ENCODE measurements around the gene NUDT12. TPM values are rescaled to one million over a fixed set of nuclear protein-coding genes. Genes with fewer than 3 reads are reported as not detected.

NUDT12 gene
- total RNA-seq, 1 experiment from 2014 or later, result 9.2 TPM

DNA sequence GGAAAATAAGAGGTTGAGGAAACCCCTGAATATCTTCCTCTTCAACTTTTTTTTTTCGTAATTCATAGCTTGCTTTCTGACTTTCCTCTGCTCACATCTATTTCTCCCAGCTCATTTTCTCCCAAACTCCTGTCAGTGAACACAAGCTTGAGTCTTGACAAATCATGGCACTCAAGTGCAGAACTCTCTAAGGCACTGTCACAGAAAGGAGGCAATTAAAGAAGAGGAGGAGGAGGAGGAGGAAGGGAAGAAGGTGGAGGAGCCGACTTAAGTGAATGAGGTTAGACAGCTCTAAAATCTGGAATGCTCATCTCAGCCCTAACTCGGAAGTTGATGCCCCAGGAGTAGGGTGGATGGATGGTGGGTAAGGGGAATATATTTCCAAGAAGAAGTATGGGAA lies 27.2 kb upstream of the NUDT12 start:
- Histone ChIP-seq H4K20me1 (ENCODE audit: low read length) (no peaks in the 10 kb centered on the region), H3K79me2 (ENCODE audit: low read length) (no peaks in the 10 kb centered on the region), H3K9me2 (replicated peaks; ENCODE audit: low read length) (no peaks in the 10 kb centered on the region), H3K4me3 (ENCODE audit: low read length) (no peak overlapping the region), H3F3A (ENCODE audit: low read length, unreplicated experiment) (no peaks in the 10 kb centered on the region), H3K27ac (ENCODE audit: low read length) (no peak overlapping the region), H3K9me3 (ENCODE audit: low read length) (no peaks in the 10 kb centered on the region), H3K4me1 (ENCODE audit: insufficient read depth, low read length) (no peaks in the 10 kb centered on the region), H3K36me3 (ENCODE audit: low read depth, low read length) (no peaks in the 10 kb centered on the region), H2AFZ (ENCODE audit: low read length) (no peak overlapping the region), H3K4me2 (ENCODE audit: low read length) (no peak overlapping the region), H3K27me3 (ENCODE audit: low read length) (no peaks in the 10 kb centered on the region), H3K9ac (ENCODE audit: low read length) (no peak overlapping the region)
- ATAC-seq, result no peak
- DNase-seq, result no peak
- BruUV-seq (replicated peaks), result no TSS peak
- TF ChIP-seq EZH2phosphoT487 (IDR thresholded peaks at IDR 0.05; ENCODE audit: borderline replicate concordance, low read length) (no peak), EZH2 (IDR thresholded peaks at IDR 0.05; ENCODE audit: low read length, unreplicated experiment) (no peak)
- TF ChIP-seq, protein P1, sequence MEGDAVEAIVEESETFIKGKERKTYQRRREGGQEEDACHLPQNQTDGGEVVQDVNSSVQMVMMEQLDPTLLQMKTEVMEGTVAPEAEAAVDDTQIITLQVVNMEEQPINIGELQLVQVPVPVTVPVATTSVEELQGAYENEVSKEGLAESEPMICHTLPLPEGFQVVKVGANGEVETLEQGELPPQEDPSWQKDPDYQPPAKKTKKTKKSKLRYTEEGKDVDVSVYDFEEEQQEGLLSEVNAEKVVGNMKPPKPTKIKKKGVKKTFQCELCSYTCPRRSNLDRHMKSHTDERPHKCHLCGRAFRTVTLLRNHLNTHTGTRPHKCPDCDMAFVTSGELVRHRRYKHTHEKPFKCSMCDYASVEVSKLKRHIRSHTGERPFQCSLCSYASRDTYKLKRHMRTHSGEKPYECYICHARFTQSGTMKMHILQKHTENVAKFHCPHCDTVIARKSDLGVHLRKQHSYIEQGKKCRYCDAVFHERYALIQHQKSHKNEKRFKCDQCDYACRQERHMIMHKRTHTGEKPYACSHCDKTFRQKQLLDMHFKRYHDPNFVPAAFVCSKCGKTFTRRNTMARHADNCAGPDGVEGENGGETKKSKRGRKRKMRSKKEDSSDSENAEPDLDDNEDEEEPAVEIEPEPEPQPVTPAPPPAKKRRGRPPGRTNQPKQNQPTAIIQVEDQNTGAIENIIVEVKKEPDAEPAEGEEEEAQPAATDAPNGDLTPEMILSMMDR (conservative IDR thresholded peaks at IDR 0.05; ENCODE audit: low read depth, low read length), result no peak
- intact Hi-C loops (cut with micrococcal nuclease), result no loop called here
- ChIA-PET CTCF (no interaction called here), POLR2A (ENCODE audit: unreplicated experiment) (no interaction called here)

DNA sequence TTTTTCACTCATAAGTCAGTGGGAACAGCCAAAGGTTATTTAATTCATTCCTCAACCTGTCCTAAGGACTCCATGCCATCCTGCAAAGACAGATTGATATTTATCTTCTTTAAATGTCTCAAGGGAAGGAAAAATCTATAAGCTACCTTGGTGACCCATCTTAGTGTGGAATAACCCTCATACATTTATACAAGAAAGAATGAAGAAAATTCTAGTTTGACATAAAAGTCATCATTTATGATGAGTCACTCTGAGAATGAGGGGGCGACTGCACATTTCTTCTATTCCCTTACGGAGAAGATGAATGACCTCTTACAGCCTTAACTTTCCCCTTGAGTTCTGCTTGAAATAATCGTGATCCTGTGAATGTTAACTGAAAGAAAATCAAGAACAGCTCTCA lies 26.8 kb upstream of the NUDT12 start:
- H3K9ac ChIP-seq (ENCODE audit: low read length), result no peak overlapping the region

DNA sequence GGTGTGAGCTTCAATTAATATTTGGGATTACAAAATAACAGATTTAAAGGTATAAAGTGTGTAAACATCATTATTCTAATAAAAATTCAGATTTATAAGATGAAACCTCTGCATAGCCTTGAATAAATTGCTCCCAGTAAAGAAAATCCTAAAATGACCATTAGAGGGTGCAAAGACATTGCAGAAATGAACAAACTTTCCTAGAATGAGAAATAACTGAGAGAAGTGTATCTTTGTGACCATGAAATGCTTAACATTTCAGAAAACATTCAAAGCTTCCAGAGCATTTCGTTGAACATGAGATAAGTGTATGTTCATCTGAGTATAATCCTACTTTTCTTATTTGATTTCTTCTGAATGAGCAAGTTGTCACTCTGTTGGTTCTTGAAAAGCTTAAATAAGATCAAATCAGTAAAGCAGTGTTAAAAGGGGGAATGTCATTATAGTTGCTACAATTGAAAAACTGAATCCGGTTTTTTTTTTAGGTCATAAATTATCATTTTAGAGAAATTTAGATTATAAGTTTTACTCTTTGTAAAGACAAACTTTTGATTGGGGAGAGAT lies 24.7 kb upstream of the NUDT12 start:
- Histone ChIP-seq H3K4me1 (ENCODE audit: insufficient read depth, low read length) (no peaks in the 10 kb centered on the region), H3F3A (ENCODE audit: low read length, unreplicated experiment) (no peaks in the 10 kb centered on the region), H3K9me2 (replicated peaks; ENCODE audit: low read length) (no peaks in the 10 kb centered on the region), H3K79me2 (ENCODE audit: low read length) (no peaks in the 10 kb centered on the region), H4K20me1 (ENCODE audit: low read length) (no peaks in the 10 kb centered on the region), H3K27ac (ENCODE audit: low read length) (no peak overlapping the region), H3K27me3 (ENCODE audit: low read length) (no peaks in the 10 kb centered on the region), H3K4me2 (ENCODE audit: low read length) (no peak overlapping the region), H3K4me3 (ENCODE audit: low read length) (no peak overlapping the region), H2AFZ (ENCODE audit: low read length) (no peak overlapping the region), H3K9me3 (ENCODE audit: low read length) (no peaks in the 10 kb centered on the region), H3K36me3 (ENCODE audit: low read depth, low read length) (no peaks in the 10 kb centered on the region), H3K9ac (ENCODE audit: low read length) (no peak overlapping the region)
- POLR2A ChIA-PET (ENCODE audit: unreplicated experiment), result no interaction called here
- no peak for TF ChIP-seq EZH2 (IDR thresholded peaks at IDR 0.05; ENCODE audit: low read length, unreplicated experiment)
- TF ChIP-seq, protein P1 (conservative IDR thresholded peaks at IDR 0.05; ENCODE audit: low read depth, low read length), result peak; percentile 93
- BruUV-seq (replicated peaks), result no TSS peak
- DNase-seq (peak; percentile 80), ATAC-seq (peak; percentile 84)
- CTCF ChIA-PET, result interaction anchor here (0.6 to 2.3 kb wide), 12 partner anchors 112 to 1025 kb away, joined by 3 to 16 read pairs (median 3); no protein-coding TSS in a partner anchor
- intact Hi-C loops (cut with micrococcal nuclease), result loop anchor here (1.0 kb wide), 3 partner anchors 116 to 592 kb away; no protein-coding TSS in a partner anchor

More for the DNA sequence above, 26.8 kb upstream of the NUDT12 start:
- Histone ChIP-seq H3K4me3 (ENCODE audit: low read length) (no peak overlapping the region), H3K4me1 (ENCODE audit: insufficient read depth, low read length) (no peaks in the 10 kb centered on the region), H4K20me1 (ENCODE audit: low read length) (no peaks in the 10 kb centered on the region), H3F3A (ENCODE audit: low read length, unreplicated experiment) (no peaks in the 10 kb centered on the region), H3K4me2 (ENCODE audit: low read length) (no peak overlapping the region), H3K9me2 (replicated peaks; ENCODE audit: low read length) (no peaks in the 10 kb centered on the region), H2AFZ (ENCODE audit: low read length) (no peak overlapping the region), H3K27ac (ENCODE audit: low read length) (no peak overlapping the region), H3K79me2 (ENCODE audit: low read length) (no peaks in the 10 kb centered on the region), H3K36me3 (ENCODE audit: low read depth, low read length) (no peaks in the 10 kb centered on the region), H3K27me3 (ENCODE audit: low read length) (no peaks in the 10 kb centered on the region), H3K9me3 (ENCODE audit: low read length) (no peaks in the 10 kb centered on the region)
- TF ChIP-seq EZH2 (IDR thresholded peaks at IDR 0.05; ENCODE audit: low read length, unreplicated experiment) (no peak), EZH2phosphoT487 (IDR thresholded peaks at IDR 0.05; ENCODE audit: borderline replicate concordance, low read length) (no peak)
- TF ChIP-seq, protein P1 (conservative IDR thresholded peaks at IDR 0.05; ENCODE audit: low read depth, low read length), result no peak
- no TSS peak for BruUV-seq (replicated peaks)
- intact Hi-C loops (cut with micrococcal nuclease), result no loop called here
- ChIA-PET CTCF (no interaction called here), POLR2A (ENCODE audit: unreplicated experiment) (no interaction called here)
- ATAC-seq (no peak), DNase-seq (no peak)

Measured in PC-3 (cell line).